T-cell (primary cell): ENCODE results near the gene RIC8B. TPM values are rescaled to one million over a fixed set of nuclear protein-coding genes. Genes with fewer than 3 reads are reported as not detected.

Source experiments
- ATAC-seq, 4 experiments: fragments of 200-7000 bp in 3 of 4; fragments of 150-1000 bp in 1 of 4; cut with Tn5 transposase; replicated peaks in 1 of 4; 1 replicate in 3 of 4; 2 replicates in 1 of 4; pipeline ENCODE4 v1.10.0; 2021; ENCODE audit warnings: moderate library complexity in 3 of 4, mild to moderate bottlenecking in 2 of 4, moderate number of reproducible peaks in 1 of 4
- CTCF ChIA-PET, 2 donors: fragments of 300-600 bp; sonication (Branson Sonifier 250); formaldehyde crosslinking; loops; one replicate each; lab custom pipeline; 2022; ENCODE audit warnings: antibody characterized with exemption in 2 of 2; lab: Charles Lee
- POLR2A ChIA-PET, 2 donors: fragments of 300-600 bp; sonication (Branson Sonifier 250); formaldehyde crosslinking; loops; one replicate each; lab custom pipeline; 2022; ENCODE audit warnings: antibody characterized with exemption in 2 of 2; lab: Charles Lee
- DNase-seq, 35 experiments: peaks; one replicate each; pipeline versions ENCODE4 v3.0.0 to v3.0.0-alpha.2; 2013 to 2023
- H3K27ac ChIP-seq: one replicate; pipeline ENCODE4 v1.5.1; 2013; ENCODE audit warnings: low read length
- H3K27me3 ChIP-seq, 2 experiments: replicated peaks in 1 of 2; 1 replicate in 1 of 2; 2 replicates in 1 of 2; pipeline versions ENCODE4 v1.6.1 to v1.7.0; 2013; ENCODE audit warnings: low read length in 1 of 2, mixed read lengths in 1 of 2; ENCODE audit not compliant: control insufficient read depth in 2 of 2, insufficient read depth in 2 of 2; ENCODE audit errors: extremely low read depth in 1 of 2
- H3K36me3 ChIP-seq, 2 donors: 1 replicate in 1 of 2; 2 replicates in 1 of 2; pipeline versions ENCODE4 v1.6.1 to v1.7.0; 2013; ENCODE audit warnings: low read length in 1 of 2; ENCODE audit not compliant: control insufficient read depth in 2 of 2, insufficient read depth in 1 of 2; ENCODE audit errors: extremely low read depth in 1 of 2
- H3K4me1 ChIP-seq, 2 experiments: 1 replicate in 1 of 2; 2 replicates in 1 of 2; pipeline versions ENCODE4 v1.6.1 to v1.7.0; 2013; ENCODE audit warnings: low read length in 2 of 2, mixed read lengths in 1 of 2; ENCODE audit not compliant: insufficient read depth in 2 of 2, control insufficient read depth in 1 of 2; ENCODE audit errors: extremely low read depth in 1 of 2
- H3K4me3 ChIP-seq, 2 donors: 1 replicate in 1 of 2; 2 replicates in 1 of 2; pipeline versions ENCODE4 v1.5.1 to v1.7.0; 2013; ENCODE audit warnings: mild to moderate bottlenecking in 2 of 2, low read length in 1 of 2, moderate library complexity in 1 of 2; ENCODE audit not compliant: control insufficient read depth in 1 of 2; ENCODE audit errors: extremely low read depth in 1 of 2
- H3K9me3 ChIP-seq: 2 replicates; pipeline ENCODE4 v1.7.0; 2013
- H3K27ac Mint-ChIP-seq, 2 donors: one replicate each; pipeline ENCODE4 v1.8.0; 2020 to 2021; ENCODE audit warnings: mild to moderate bottlenecking in 2 of 2, mixed read lengths in 2 of 2
- H3K27me3 Mint-ChIP-seq, 2 donors: one replicate each; pipeline ENCODE4 v1.8.0; 2021 to 2022; ENCODE audit warnings: mixed read lengths in 2 of 2
- H3K36me3 Mint-ChIP-seq: one replicate; pipeline ENCODE4 v1.8.0; 2021; ENCODE audit warnings: mixed read lengths
- H3K4me1 Mint-ChIP-seq, 3 donors: one replicate each; pipeline ENCODE4 v1.8.0; 2020 to 2022; ENCODE audit warnings: mixed read lengths in 3 of 3, mild to moderate bottlenecking in 1 of 3
- H3K4me3 Mint-ChIP-seq, 3 donors: one replicate each; pipeline ENCODE4 v1.8.0; 2020 to 2022; ENCODE audit warnings: mild to moderate bottlenecking in 3 of 3, mixed read lengths in 3 of 3, moderate library complexity in 3 of 3
- H3K9me3 Mint-ChIP-seq, 3 donors: one replicate each; pipeline ENCODE4 v1.8.0; 2020 to 2022; ENCODE audit warnings: mixed read lengths in 3 of 3
- WGBS: methylation state at CpG from one replicate; pipeline ENCODE4 v1.1.5; 2013; ENCODE audit warnings: missing lambda C conversion rate; ENCODE audit not compliant: insufficient coverage; 5-methylcytosine and 5-hydroxymethylcytosine counted together
- total RNA-seq, 35 experiments: library from RNA in 6 of 35; stranded (reverse) in 6 of 35; fragments of 120-200 nt in 1 of 35; gene quantifications; one replicate each; pipeline versions ENCODE4 v1.2.1 to v1.2.4 and lab custom pipeline; 2013 to 2026

The RIC8B gene
- total RNA-seq, 5 donors from 2014 or later (not counting 1 experiment from before 2014, with no cell fraction given) = 12.9 to 16.7 (median 13.9) TPM

DNA sequence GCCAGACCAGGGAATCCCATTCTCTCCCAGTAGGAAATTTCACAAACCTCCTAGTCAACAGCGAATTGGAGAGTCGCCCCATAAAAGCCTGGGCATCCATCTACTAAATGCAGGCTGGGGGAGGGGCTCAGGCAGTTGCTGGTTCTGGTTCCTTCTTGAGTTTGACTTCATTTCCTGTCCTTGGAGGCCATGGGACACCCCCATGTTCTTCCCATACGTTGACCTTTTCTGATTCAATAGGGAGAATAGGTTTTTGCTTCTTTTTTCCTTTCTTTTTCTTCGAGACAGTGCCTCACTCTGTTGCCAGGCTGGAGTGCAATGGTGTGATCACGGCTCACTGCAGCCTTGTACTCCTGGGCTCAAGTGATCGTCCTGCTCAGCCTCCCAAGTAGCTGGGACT is 137.1 kb downstream of the RIC8B start:
- Mint-ChIP-seq H3K27me3 (peaks cover 5 to 21% of the 10 kb centered on the region in 2 donors), H3K4me1 (peaks cover 24 to 32% (median 27%) of the 10 kb centered on the region in 3 donors), H3K4me3 (no peak overlapping the region), H3K36me3 (no peaks in the 10 kb centered on the region), H3K9me3 (no peaks in the 10 kb centered on the region), H3K27ac (no peak overlapping the region)
- no peaks in the 10 kb centered on the region for H3K36me3 ChIP-seq
- CTCF ChIA-PET = no interaction called here
- no peak overlapping the region for H3K4me3 ChIP-seq
- ATAC-seq = no peak
- H3K27ac ChIP-seq = no peak overlapping the region
- H3K27me3 ChIP-seq = peaks cover 2 to 5% of the 10 kb centered on the region in 2 experiments
- DNase-seq = no peak
- peaks cover 3 to 16% of the 10 kb centered on the region in 2 experiments for H3K4me1 ChIP-seq
- no CpG with 5 or more reads among the region's 6 CpGs for WGBS
- POLR2A ChIA-PET = no interaction called here
- no peaks in the 10 kb centered on the region for H3K9me3 ChIP-seq

- Mint-ChIP-seq H3K27me3 (peaks cover 0 to 6% of the 10 kb centered on the region in 2 donors), H3K4me3 (no peak overlapping the region), H3K36me3 (no peaks in the 10 kb centered on the region), H3K27ac (no peak overlapping the region), H3K9me3 (no peaks in the 10 kb centered on the region), H3K4me1 (peaks cover 23 to 28% (median 24%) of the 10 kb centered on the region in 3 donors)
- ChIA-PET POLR2A (no interaction called here), CTCF (interaction anchor here in 1 of 2 donors (0.6 kb wide), 1 partner anchor 527 kb away, joined by 5 read pairs; no protein-coding TSS in a partner anchor)
- Histone ChIP-seq H3K27me3 (no peaks in the 10 kb centered on the region), H3K36me3 (no peaks in the 10 kb centered on the region), H3K9me3 (no peaks in the 10 kb centered on the region), H3K4me3 (no peak overlapping the region), H3K27ac (no peak overlapping the region), H3K4me1 (peaks cover 3 to 16% of the 10 kb centered on the region in 2 experiments)
- DNase-seq = no peak
- 100% methylated on average over 7 of the region's 10 CpGs for WGBS
- ATAC-seq = no peak
These were observed 139.0 kb downstream of the RIC8B start for GRCh38 chr12:106913456-106913855.

DNA sequence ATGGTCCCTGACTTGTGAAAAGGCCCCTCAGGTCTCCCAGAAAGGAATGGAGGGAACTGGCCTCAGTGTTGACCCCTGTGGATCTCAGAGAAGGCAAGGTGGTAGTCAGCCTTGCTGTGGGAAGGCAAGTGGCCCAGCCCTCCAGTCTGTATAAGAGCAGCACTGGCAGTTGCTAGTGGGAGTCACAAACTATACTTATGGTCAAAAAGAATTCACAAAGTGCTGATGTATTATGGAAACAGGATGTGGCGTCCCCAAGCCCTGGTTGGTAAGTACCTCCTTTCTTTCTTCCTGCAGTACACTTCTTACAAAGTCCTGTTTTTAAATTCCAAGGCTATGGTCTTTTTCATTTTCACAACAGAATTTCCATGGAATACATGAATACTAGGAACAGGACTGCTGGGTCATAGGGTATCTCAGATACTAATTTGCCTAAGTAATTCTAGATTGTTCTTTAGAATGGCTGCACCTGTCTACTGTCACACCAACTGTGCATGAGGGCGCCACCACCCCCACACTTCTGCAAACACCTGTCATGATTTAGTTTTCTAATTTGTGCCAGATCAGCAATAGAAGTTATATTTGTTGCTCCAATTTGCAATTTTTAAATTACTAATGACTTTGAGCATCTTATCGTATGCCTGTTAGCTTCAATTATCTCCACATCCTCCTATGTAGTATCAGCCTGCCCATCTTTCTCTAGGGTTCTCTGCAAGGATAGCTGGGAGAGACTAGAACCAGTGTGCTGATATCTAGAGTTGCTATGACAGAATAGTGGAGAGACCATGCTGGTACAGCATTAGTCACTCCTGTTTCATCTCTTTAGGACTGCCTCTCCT is 140.5 kb downstream of the RIC8B start:
- Histone ChIP-seq H3K4me1 (peaks cover 3 to 14% of the 10 kb centered on the region in 2 experiments), H3K4me3 (no peak overlapping the region), H3K27me3 (no peaks in the 10 kb centered on the region), H3K9me3 (no peaks in the 10 kb centered on the region), H3K27ac (peak overlapping the region; percentile 37), H3K36me3 (no peaks in the 10 kb centered on the region)
- peaks cover 26 to 28% (median 27%) of the 10 kb centered on the region in 3 donors for H3K4me1 Mint-ChIP-seq
- H3K4me3 Mint-ChIP-seq = no peak overlapping the region
- no peaks in the 10 kb centered on the region for H3K36me3 Mint-ChIP-seq
- ATAC-seq (peak; percentile 43 to 76 (median 68)), DNase-seq (peak in 1 of 35 experiments; percentile 26)
- H3K27me3 Mint-ChIP-seq = peaks cover 3 to 10% of the 10 kb centered on the region in 2 donors
- ChIA-PET CTCF (no interaction called here), POLR2A (no interaction called here)
- H3K27ac Mint-ChIP-seq = peak overlapping the region; percentile 77 to 85
- WGBS = no CpG with 5 or more reads among the region's 3 CpGs
- no peaks in the 10 kb centered on the region for H3K9me3 Mint-ChIP-seq

GRCh38 chr12:106915635-106916026 is 141.1 kb downstream of the RIC8B start:
- no peaks in the 10 kb centered on the region for H3K9me3 Mint-ChIP-seq
- no peak overlapping the region for H3K4me3 ChIP-seq
- H3K36me3 Mint-ChIP-seq = no peaks in the 10 kb centered on the region
- no peak overlapping the region for H3K4me3 Mint-ChIP-seq
- no peaks in the 10 kb centered on the region for H3K36me3 ChIP-seq
- POLR2A ChIA-PET = no interaction called here
- no peak overlapping the region for H3K27ac ChIP-seq
- H3K4me1 Mint-ChIP-seq = peaks cover 21 to 22% (median 21%) of the 10 kb centered on the region in 3 donors
- H3K27me3 Mint-ChIP-seq = peaks cover 3 to 10% of the 10 kb centered on the region in 2 donors
- no peak for ATAC-seq
- H3K27me3 ChIP-seq = peaks cover 0 to 2% of the 10 kb centered on the region in 2 experiments
- H3K27ac Mint-ChIP-seq = peak overlapping the region in 1 of 2 donors; percentile 24
- no peaks in the 10 kb centered on the region for H3K9me3 ChIP-seq
- peaks cover 3 to 12% of the 10 kb centered on the region in 2 experiments for H3K4me1 ChIP-seq
- 90% methylated on average over 1 of the region's 5 CpGs for WGBS
- DNase-seq = no peak
- CTCF ChIA-PET = no interaction called here

GRCh38 chr12:106917503-106917902 is 143.0 kb downstream of the RIC8B start:
- H3K27ac ChIP-seq = no peak overlapping the region
- peaks cover 15 to 21% (median 16%) of the 10 kb centered on the region in 3 donors for H3K4me1 Mint-ChIP-seq
- no peak overlapping the region for H3K4me3 Mint-ChIP-seq
- no peaks in the 10 kb centered on the region for H3K9me3 ChIP-seq
- H3K36me3 Mint-ChIP-seq = no peaks in the 10 kb centered on the region
- H3K9me3 Mint-ChIP-seq = no peaks in the 10 kb centered on the region
- H3K27me3 Mint-ChIP-seq = peaks cover 7 to 10% of the 10 kb centered on the region in 2 donors
- peaks cover 0 to 2% of the 10 kb centered on the region in 2 experiments for H3K27me3 ChIP-seq
- DNase-seq (no peak), ATAC-seq (no peak)
- H3K27ac Mint-ChIP-seq = no peak overlapping the region
- no peaks in the 10 kb centered on the region for H3K36me3 ChIP-seq
- peaks cover 3 to 12% of the 10 kb centered on the region in 2 experiments for H3K4me1 ChIP-seq
- 67% methylated on average over 5 of the region's 7 CpGs for WGBS
- POLR2A ChIA-PET = no interaction called here
- CTCF ChIA-PET = interaction anchor here (0.6 to 1.1 kb wide), 4 partner anchors 15 to 128 kb away, joined by 3 to 9 read pairs (median 6); no protein-coding TSS in a partner anchor
- H3K4me3 ChIP-seq = no peak overlapping the region

GRCh38 chr12:106918746-106919145 is 144.3 kb downstream of the RIC8B start:
- H3K27me3 ChIP-seq = peaks cover 0 to 2% of the 10 kb centered on the region in 2 experiments
- DNase-seq = no peak
- no peaks in the 10 kb centered on the region for H3K9me3 ChIP-seq
- ChIA-PET POLR2A (no interaction called here), CTCF (interaction anchor here (0.7 to 1.8 kb wide), 5 partner anchors 11 to 537 kb away, joined by 3 to 8 read pairs (median 4); no protein-coding TSS in a partner anchor)
- Mint-ChIP-seq H3K4me1 (peaks cover 15 to 21% (median 16%) of the 10 kb centered on the region in 3 donors), H3K9me3 (no peaks in the 10 kb centered on the region), H3K36me3 (no peaks in the 10 kb centered on the region), H3K27me3 (peaks cover 7 to 14% of the 10 kb centered on the region in 2 donors), H3K27ac (no peak overlapping the region), H3K4me3 (no peak overlapping the region)
- WGBS = no CpG with 5 or more reads among the region's 3 CpGs
- H3K27ac ChIP-seq = no peak overlapping the region
- no peaks in the 10 kb centered on the region for H3K36me3 ChIP-seq
- no peak overlapping the region for H3K4me3 ChIP-seq
- peaks cover 3 to 12% of the 10 kb centered on the region in 2 experiments for H3K4me1 ChIP-seq
- ATAC-seq = no peak
